Vagina (tissue), 2 donors: ENCODE data around the gene NTRK1.

Experiments used
- POLR2A ChIP-seq, 2 donors: fragments of 450-650 bp; IDR thresholded peaks; one replicate each; pipeline ENCODE4 v1.6.1; 2017; ENCODE audit warnings: antibody characterized with exemption in 2 of 2, mild to moderate bottlenecking in 2 of 2, moderate library complexity in 2 of 2
- POLR2AphosphoS5 ChIP-seq, 2 donors: sonication (generic); formaldehyde crosslinking; IDR thresholded peaks; one replicate each; pipeline ENCODE4 v1.9.0; 2017; ENCODE audit warnings: antibody characterized with exemption in 2 of 2, mild to moderate bottlenecking in 2 of 2, low read depth in 1 of 2; ENCODE audit not compliant: insufficient read depth in 1 of 2
- TF ChIP-seq, protein P1 (sequence below), 3 experiments: fragments of 450-650 bp in 2 of 3; fragments of 200-600 bp in 1 of 3; sonication (generic) in 1 of 3; IDR thresholded peaks; one replicate each; pipeline ENCODE4 v1.5.1; 2017 to 2019; ENCODE audit warnings: antibody characterized with exemption in 3 of 3, mild to moderate bottlenecking in 2 of 3, moderate library complexity in 2 of 3

DNA sequence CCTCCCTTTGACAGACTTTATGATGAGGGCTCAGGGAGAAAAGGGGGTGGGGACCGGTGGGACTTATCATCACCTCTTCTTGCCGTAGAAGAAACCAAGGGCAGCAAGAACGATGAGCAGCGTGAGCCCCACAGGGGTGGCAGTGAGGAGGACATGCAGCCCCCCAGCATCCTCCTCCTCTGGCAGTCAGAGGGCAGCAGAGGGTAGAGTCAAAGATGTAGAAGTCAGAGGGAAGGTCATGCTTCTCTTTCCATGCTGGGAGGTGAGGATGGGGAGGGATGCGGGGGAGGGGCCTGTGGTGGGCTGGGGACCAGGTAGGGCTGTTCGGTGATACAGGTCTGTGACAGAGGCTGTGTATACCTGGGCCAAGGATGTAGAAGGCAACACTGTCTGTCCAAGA lies 16.6 kb upstream of the NTRK1 start:
- TF ChIP-seq, protein P1, sequence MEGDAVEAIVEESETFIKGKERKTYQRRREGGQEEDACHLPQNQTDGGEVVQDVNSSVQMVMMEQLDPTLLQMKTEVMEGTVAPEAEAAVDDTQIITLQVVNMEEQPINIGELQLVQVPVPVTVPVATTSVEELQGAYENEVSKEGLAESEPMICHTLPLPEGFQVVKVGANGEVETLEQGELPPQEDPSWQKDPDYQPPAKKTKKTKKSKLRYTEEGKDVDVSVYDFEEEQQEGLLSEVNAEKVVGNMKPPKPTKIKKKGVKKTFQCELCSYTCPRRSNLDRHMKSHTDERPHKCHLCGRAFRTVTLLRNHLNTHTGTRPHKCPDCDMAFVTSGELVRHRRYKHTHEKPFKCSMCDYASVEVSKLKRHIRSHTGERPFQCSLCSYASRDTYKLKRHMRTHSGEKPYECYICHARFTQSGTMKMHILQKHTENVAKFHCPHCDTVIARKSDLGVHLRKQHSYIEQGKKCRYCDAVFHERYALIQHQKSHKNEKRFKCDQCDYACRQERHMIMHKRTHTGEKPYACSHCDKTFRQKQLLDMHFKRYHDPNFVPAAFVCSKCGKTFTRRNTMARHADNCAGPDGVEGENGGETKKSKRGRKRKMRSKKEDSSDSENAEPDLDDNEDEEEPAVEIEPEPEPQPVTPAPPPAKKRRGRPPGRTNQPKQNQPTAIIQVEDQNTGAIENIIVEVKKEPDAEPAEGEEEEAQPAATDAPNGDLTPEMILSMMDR (IDR thresholded peaks at IDR 0.05), result no peak
- no peak for TF ChIP-seq POLR2AphosphoS5 (IDR thresholded peaks at IDR 0.05; ENCODE audit: insufficient read depth in 1 of 2, low read depth in 1 of 2)
- TF ChIP-seq POLR2A (IDR thresholded peaks at IDR 0.05), result no peak
